RWPE1 (cell line): Measurements from ENCODE around the gene APEH.
A peak's percentile ranks its signal among the peaks of the same experiment; 100 is the strongest.

Experiments used
- CTCF ChIA-PET: fragments of 350-600 bp; sonication (Branson Sonifier 250); formaldehyde crosslinking; extraction: SDS; loops from one replicate; lab custom pipeline; 2021; lab: Yijun Ruan, JAX
- POLR2A ChIA-PET: fragments of 400-600 bp; formaldehyde crosslinking; extraction: SDS; loops from one replicate; lab custom pipeline; 2020; ENCODE audit warnings: antibody characterized with exemption; ENCODE audit not compliant: low non-redundant PET; lab: Yijun Ruan, JAX
- DNase-seq: peaks from one replicate; pipeline ENCODE4 v3.0.0; 2012; ENCODE audit warnings: low spot score
- H3K27ac ChIP-seq: fragments of 450-650 bp; 2 replicates; pipeline ENCODE4 v1.5.1; 2017
- TF ChIP-seq, protein P1 (sequence below): fragments of 450-650 bp; conservative IDR thresholded peaks from 2 replicates; pipeline ENCODE4 v1.5.1; 2017; ENCODE audit warnings: low read depth, mild to moderate bottlenecking

Gene APEH

DNA sequence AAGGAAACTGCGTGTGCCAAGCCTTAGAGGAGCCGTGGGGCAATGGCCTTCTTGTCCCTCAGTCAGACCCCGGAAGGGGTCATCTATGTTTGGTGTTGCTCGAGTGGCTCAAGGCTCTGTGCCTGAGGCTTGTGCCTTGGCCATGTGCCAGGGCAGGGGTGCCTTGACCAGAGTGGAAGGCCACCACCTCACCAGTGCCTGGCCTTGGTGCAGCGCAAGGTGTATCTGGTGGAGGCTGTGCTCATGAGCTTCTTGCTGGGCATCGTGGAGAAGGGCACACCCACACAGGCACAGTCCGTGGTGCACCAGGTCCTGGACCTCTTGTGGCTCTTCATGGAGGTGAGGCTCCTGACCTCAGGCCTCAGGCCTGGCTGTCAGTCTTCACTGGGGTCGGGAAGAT, 25.9 kb downstream of the APEH start:
- TF ChIP-seq, protein P1, sequence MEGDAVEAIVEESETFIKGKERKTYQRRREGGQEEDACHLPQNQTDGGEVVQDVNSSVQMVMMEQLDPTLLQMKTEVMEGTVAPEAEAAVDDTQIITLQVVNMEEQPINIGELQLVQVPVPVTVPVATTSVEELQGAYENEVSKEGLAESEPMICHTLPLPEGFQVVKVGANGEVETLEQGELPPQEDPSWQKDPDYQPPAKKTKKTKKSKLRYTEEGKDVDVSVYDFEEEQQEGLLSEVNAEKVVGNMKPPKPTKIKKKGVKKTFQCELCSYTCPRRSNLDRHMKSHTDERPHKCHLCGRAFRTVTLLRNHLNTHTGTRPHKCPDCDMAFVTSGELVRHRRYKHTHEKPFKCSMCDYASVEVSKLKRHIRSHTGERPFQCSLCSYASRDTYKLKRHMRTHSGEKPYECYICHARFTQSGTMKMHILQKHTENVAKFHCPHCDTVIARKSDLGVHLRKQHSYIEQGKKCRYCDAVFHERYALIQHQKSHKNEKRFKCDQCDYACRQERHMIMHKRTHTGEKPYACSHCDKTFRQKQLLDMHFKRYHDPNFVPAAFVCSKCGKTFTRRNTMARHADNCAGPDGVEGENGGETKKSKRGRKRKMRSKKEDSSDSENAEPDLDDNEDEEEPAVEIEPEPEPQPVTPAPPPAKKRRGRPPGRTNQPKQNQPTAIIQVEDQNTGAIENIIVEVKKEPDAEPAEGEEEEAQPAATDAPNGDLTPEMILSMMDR = no peak
- H3K27ac ChIP-seq = peak overlapping the region; percentile 14
- CTCF ChIA-PET = interaction anchor here (1.2 kb wide), 1 partner anchor 12 kb away, joined by 4 read pairs; no protein-coding TSS in a partner anchor
- POLR2A ChIA-PET = no interaction called here
- no peak for DNase-seq

GRCh38 chr3:49700453-49701128, 26.4 kb downstream of the APEH start:
- TF ChIP-seq, protein P1 = no peak
- ChIA-PET CTCF (interaction anchor here (0.6 to 1.2 kb wide), 2 partner anchors 12 to 187 kb away, joined by 3 to 4 read pairs; no protein-coding TSS in a partner anchor), POLR2A (no interaction called here)
- peak overlapping the region; percentile 14 for H3K27ac ChIP-seq
- no peak for DNase-seq

GRCh38 chr3:49701388-49702077, 27.4 kb downstream of the APEH start:
- H3K27ac ChIP-seq = peak overlapping the region; percentile 2; the same call in 1 of the 2 replicates
- TF ChIP-seq, protein P1 = peak; percentile 43
- POLR2A ChIA-PET = no interaction called here

DNA sequence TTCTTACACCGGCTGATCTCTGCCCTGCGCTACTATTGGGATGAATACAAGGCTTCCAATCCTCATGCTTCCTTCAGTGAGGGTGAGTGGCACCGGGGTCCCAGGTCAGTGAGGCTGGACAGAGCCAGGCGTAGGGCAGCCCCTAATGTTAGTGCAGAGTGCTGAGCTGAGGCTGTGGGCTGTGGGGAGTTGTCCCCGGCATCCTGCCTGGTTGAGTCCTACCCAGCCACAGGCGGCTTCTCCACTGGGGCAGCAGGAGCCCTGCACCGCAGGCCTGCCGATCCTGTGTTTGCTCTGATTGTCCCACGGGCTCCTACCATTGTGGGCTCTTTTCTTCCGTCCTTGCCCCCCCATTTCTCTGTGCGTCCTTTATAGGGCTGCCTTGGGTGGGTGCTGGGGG, 28.5 kb downstream of the APEH start:
- TF ChIP-seq, protein P1 = no peak
- peak overlapping the region; percentile 2; the same call in 1 of the 2 replicates for H3K27ac ChIP-seq
- CTCF ChIA-PET = no interaction called here
- DNase-seq = no peak
- POLR2A ChIA-PET = no interaction called here

More at GRCh38 chr3:49701388-49702077, 27.4 kb downstream of the APEH start:
- CTCF ChIA-PET = interaction anchor here (0.6 to 0.7 kb wide), 3 partner anchors 122 to 187 kb away, joined by 3 read pairs; no protein-coding TSS in a partner anchor
- DNase-seq = no peak

DNA sequence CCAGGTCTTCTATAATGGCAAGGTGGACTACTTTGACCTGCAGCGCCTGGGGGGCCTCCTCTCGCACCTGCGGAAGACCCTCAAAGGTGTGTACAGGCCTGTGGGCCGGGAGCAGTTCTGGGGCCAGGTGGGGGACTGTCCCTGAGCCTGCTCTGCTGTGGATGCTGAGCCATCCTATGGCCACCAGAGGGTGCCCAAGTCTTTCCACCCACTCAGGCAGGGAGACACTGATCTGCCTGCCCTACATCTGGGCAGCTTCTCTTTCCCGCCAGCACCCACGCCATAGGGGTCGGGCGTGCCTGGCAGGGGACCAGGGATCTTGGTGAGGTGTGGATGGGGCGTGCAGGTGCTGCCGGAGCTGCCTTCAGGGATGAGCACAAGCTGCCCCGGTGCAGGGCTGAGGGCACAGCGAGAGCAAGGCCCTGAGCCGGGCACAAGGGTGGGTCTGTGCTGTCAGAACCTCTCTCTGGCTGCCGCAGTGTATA, 29.3 kb downstream of the APEH start:
- CTCF ChIA-PET = interaction anchor here (0.6 to 0.9 kb wide), 3 partner anchors 95 to 202 kb away, joined by 3 to 4 read pairs (median 3); no protein-coding TSS in a partner anchor
- TF ChIP-seq, protein P1 = peak; percentile 84
- peak; percentile 58 for DNase-seq
- POLR2A ChIA-PET = no interaction called here
- peak overlapping the region; percentile 10; the same call in 1 of the 2 replicates for H3K27ac ChIP-seq

DNA sequence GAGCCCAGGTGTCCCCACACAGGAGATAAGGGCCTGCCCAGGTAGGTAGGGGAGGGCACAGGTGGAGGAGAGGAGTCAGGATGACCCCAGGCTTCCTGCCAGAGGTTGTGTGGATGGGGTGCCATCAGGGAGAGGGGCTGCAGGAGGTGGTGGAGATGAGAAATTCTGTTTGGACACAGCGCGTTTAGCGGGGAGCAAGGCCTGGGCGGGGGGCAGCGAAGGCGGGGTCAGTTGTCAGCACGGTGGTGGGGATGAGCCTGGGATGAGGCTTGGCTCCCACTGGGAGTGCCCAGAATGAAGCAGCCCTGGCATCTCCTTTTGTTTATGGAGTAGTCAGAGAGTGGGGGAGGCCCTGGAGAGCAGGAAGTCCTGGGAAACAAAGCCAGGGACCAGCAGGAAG, 29.8 kb downstream of the APEH start:
- no peak for DNase-seq
- ChIA-PET POLR2A (no interaction called here), CTCF (interaction anchor here (0.6 to 0.9 kb wide), 3 partner anchors 94 to 202 kb away, joined by 3 to 4 read pairs (median 3); no protein-coding TSS in a partner anchor)
- peak overlapping the region; percentile 10; the same call in 1 of the 2 replicates for H3K27ac ChIP-seq
- TF ChIP-seq, protein P1 = no peak
